ENCODE data around the gene DIO2.

Gene DIO2

DNA sequence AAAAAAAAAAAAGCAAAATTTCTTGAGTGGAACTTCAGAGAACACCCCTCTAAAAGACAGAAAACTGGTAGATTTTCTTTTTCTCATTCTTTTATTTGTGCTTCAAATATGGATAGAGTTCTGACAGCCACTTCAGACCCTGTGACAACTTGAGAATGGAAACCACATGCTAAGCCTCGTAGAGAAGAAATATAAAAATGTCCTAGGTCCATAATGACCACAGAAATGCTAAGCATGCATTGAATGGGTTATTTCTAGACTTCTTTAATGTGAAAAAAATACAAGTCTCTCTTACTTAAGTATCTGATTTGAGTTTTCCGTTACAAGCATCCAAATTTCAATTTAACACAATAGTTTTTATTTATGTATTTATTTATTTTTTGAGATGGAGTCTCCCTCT is 28.3 kb upstream of the DIO2 start (continued):
- TF ChIP-seq ZFP3 (tag by site-specific recombination; IDR thresholded peaks at IDR 0.05; ENCODE audit: low read depth) (no peak), ZBTB7A (tag by site-specific recombination; IDR thresholded peaks at IDR 0.05; ENCODE audit: low read depth) (no peak), OSR2 (tag by site-specific recombination; IDR thresholded peaks at IDR 0.05) (no peak), ZNF621 (tag by site-specific recombination; IDR thresholded peaks at IDR 0.05) (no peak), GLI4 (tag by site-specific recombination; IDR thresholded peaks at IDR 0.05) (no peak), ZNF585B (tag by site-specific recombination; IDR thresholded peaks at IDR 0.05) (no peak), PRDM1 (tag by site-specific recombination; IDR thresholded peaks at IDR 0.05) (no peak)
- TF ChIP-seq, protein P1, sequence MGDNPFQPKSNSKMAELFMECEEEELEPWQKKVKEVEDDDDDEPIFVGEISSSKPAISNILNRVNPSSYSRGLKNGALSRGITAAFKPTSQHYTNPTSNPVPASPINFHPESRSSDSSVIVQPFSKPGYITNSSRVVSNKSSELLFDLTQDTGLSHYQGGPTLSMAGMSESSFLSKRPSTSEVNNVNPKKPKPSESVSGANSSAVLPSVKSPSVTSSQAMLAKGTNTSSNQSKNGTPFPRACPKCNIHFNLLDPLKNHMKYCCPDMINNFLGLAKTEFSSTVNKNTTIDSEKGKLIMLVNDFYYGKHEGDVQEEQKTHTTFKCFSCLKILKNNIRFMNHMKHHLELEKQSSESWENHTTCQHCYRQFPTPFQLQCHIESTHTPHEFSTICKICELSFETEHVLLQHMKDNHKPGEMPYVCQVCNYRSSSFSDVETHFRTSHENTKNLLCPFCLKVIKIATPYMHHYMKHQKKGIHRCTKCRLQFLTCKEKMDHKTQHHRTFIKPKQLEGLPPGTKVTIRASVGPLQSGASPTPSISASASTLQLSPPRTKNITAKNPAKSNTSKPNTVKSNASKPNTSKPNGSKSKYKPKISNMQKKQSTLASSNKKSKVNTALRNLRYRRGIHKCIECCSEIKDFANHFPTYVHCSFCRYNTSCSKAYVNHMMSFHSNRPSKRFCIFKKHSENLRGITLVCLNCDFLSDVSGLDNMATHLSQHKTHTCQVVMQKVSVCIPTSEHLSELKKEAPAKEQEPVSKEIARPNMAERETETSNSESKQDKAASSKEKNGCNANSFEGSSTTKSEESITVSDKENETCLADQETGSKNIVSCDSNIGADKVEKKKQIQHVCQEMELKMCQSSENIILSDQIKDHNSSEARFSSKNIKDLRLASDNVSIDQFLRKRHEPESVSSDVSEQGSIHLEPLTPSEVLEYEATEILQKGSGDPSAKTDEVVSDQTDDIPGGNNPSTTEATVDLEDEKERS (tag by site-specific recombination; IDR thresholded peaks at IDR 0.05), result no peak
- TF ChIP-seq, protein P2, sequence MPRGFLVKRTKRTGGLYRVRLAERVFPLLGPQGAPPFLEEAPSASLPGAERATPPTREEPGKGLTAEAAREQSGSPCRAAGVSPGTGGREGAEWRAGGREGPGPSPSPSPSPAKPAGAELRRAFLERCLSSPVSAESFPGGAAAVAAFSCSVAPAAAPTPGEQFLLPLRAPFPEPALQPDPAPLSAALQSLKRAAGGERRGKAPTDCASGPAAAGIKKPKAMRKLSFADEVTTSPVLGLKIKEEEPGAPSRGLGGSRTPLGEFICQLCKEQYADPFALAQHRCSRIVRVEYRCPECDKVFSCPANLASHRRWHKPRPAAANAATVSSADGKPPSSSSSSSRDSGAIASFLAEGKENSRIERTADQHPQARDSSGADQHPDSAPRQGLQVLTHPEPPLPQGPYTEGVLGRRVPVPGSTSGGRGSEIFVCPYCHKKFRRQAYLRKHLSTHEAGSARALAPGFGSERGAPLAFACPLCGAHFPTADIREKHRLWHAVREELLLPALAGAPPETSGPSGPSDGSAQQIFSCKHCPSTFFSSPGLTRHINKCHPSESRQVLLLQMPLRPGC (tag by site-specific recombination; IDR thresholded peaks at IDR 0.05), result no peak

DNA sequence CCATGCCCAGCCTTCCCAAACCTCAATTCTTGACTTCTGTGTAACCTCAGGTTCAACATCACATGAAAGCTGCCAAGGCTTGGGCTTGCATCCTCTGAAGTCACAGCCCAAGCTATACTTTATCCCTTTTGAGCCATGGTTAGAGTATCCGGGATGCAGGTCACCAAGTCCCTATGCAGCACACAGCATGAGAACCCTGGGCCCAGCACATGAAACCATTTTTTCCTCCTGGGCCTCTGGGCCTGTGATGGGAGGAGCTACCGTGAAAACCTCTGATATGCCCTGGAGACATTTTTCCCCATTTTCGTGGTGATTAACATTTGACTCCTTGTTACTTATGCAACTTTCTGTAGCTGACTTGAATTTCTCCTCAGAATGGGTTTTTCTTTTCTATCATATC is 25.8 kb upstream of the DIO2 start:
- Histone ChIP-seq H3K36me3 (ENCODE audit: control insufficient read depth in 2 of 2, insufficient read depth in 1 of 2, low read length in 2 of 2) (no peaks in the 10 kb centered on the region), H3K9me3 (ENCODE audit: control insufficient read depth, insufficient read depth, low read depth, low read length) (no peaks in the 10 kb centered on the region), H3K27ac (ENCODE audit: extremely low read depth, low read depth, low read length) (no peak overlapping the region), H3K4me1 (ENCODE audit: control insufficient read depth, insufficient read depth, low read length) (no peaks in the 10 kb centered on the region), H3K4me3 (ENCODE audit: low read depth, low read length) (no peak overlapping the region)
- ChIA-PET CTCF (no interaction called here), POLR2A (no interaction called here)
- TF ChIP-seq TRIM28 (IDR thresholded peaks at IDR 0.05; ENCODE audit: borderline replicate concordance, low read length) (peak; percentile 72; the same call in 1 of the 2 replicates), YY2 (tag by site-specific recombination; IDR thresholded peaks at IDR 0.05) (no peak), ZFP41 (tag by site-specific recombination; IDR thresholded peaks at IDR 0.05; ENCODE audit: borderline replicate concordance) (no peak), YY1 (tag by site-specific recombination; IDR thresholded peaks at IDR 0.05) (no peak), GLI2 (tag by site-specific recombination; IDR thresholded peaks at IDR 0.05; ENCODE audit: borderline replicate concordance, low read depth) (no peak), HOXC10 (CRISPR knock-in tag; IDR thresholded peaks at IDR 0.05) (no peak), KLF8 (tag by site-specific recombination; IDR thresholded peaks at IDR 0.05) (no peak), SALL2 (tag by site-specific recombination; IDR thresholded peaks at IDR 0.05; ENCODE audit: borderline replicate concordance) (no peak), SETDB1 (IDR thresholded peaks at IDR 0.05; ENCODE audit: insufficient read length, low read length) (peak; percentile 76), ZNF560 (tag by site-specific recombination; IDR thresholded peaks at IDR 0.05; ENCODE audit: borderline replicate concordance) (no peak), ZNF585B (tag by site-specific recombination; IDR thresholded peaks at IDR 0.05) (peak; percentile 86)
- TF ChIP-seq, protein P3, sequence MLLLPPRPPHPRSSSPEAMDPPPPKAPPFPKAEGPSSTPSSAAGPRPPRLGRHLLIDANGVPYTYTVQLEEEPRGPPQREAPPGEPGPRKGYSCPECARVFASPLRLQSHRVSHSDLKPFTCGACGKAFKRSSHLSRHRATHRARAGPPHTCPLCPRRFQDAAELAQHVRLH (tag by site-specific recombination; IDR thresholded peaks at IDR 0.05), result no peak
- TF ChIP-seq, protein P4, sequence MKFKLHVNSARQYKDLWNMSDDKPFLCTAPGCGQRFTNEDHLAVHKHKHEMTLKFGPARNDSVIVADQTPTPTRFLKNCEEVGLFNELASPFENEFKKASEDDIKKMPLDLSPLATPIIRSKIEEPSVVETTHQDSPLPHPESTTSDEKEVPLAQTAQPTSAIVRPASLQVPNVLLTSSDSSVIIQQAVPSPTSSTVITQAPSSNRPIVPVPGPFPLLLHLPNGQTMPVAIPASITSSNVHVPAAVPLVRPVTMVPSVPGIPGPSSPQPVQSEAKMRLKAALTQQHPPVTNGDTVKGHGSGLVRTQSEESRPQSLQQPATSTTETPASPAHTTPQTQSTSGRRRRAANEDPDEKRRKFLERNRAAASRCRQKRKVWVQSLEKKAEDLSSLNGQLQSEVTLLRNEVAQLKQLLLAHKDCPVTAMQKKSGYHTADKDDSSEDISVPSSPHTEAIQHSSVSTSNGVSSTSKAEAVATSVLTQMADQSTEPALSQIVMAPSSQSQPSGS (tag by site-specific recombination; IDR thresholded peaks at IDR 0.05; ENCODE audit: low read depth), result no peak
- TF ChIP-seq, protein P5, sequence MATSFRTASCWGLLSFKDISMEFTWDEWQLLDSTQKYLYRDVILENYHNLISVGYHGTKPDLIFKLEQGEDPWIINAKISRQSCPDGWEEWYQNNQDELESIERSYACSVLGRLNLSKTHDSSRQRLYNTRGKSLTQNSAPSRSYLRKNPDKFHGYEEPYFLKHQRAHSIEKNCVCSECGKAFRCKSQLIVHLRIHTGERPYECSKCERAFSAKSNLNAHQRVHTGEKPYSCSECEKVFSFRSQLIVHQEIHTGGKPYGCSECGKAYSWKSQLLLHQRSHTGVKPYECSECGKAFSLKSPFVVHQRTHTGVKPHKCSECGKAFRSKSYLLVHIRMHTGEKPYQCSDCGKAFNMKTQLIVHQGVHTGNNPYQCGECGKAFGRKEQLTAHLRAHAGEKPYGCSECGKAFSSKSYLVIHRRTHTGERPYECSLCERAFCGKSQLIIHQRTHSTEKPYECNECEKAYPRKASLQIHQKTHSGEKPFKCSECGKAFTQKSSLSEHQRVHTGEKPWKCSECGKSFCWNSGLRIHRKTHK (tag by site-specific recombination; IDR thresholded peaks at IDR 0.05), result no peak
- TF ChIP-seq, protein P6, sequence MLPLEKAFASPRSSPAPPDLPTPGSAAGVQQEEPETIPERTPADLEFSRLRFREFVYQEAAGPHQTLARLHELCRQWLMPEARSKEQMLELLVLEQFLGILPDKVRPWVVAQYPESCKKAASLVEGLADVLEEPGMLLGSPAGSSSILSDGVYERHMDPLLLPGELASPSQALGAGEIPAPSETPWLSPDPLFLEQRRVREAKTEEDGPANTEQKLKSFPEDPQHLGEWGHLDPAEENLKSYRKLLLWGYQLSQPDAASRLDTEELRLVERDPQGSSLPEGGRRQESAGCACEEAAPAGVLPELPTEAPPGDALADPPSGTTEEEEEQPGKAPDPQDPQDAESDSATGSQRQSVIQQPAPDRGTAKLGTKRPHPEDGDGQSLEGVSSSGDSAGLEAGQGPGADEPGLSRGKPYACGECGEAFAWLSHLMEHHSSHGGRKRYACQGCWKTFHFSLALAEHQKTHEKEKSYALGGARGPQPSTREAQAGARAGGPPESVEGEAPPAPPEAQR (tag by site-specific recombination; IDR thresholded peaks at IDR 0.05), result no peak
- TF ChIP-seq, protein P7, sequence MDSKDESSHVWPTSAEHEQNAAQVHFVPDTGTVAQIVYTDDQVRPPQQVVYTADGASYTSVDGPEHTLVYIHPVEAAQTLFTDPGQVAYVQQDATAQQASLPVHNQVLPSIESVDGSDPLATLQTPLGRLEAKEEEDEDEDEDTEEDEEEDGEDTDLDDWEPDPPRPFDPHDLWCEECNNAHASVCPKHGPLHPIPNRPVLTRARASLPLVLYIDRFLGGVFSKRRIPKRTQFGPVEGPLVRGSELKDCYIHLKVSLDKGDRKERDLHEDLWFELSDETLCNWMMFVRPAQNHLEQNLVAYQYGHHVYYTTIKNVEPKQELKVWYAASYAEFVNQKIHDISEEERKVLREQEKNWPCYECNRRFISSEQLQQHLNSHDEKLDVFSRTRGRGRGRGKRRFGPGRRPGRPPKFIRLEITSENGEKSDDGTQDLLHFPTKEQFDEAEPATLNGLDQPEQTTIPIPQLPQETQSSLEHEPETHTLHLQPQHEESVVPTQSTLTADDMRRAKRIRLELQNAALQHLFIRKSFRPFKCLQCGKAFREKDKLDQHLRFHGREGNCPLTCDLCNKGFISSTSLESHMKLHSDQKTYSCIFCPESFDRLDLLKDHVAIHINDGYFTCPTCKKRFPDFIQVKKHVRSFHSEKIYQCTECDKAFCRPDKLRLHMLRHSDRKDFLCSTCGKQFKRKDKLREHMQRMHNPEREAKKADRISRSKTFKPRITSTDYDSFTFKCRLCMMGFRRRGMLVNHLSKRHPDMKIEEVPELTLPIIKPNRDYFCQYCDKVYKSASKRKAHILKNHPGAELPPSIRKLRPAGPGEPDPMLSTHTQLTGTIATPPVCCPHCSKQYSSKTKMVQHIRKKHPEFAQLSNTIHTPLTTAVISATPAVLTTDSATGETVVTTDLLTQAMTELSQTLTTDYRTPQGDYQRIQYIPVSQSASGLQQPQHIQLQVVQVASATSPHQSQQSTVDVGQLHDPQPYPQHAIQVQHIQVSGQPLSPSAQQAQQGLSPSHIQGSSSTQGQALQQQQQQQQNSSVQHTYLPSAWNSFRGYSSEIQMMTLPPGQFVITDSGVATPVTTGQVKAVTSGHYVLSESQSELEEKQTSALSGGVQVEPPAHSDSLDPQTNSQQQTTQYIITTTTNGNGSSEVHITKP (tag by site-specific recombination; IDR thresholded peaks at IDR 0.05), result no peak
